Brain microvascular endothelial cell (primary cell): ENCODE results near the gene GTF2IRD1.
"Not testable (repeated sequence)": the region's sequence is repeated elsewhere in the genome, so short reads cannot be mapped to it uniquely, and the experiment has no call there.

Experiments used
- DNase-seq: peaks from one replicate; pipeline ENCODE4 v3.0.0-alpha.2; 2020
- H3K27ac ChIP-seq: fragments of 250-450 bp; sonication (Bioruptor Pico); 2 replicates; pipeline ENCODE4 v1.5.1; 2020; ENCODE audit warnings: mild to moderate bottlenecking, moderate library complexity
- H3K27me3 ChIP-seq: fragments of 250-450 bp; sonication (Bioruptor Pico); replicated peaks from 2 replicates; pipeline ENCODE4 v1.5.1; 2020; ENCODE audit warnings: mild to moderate bottlenecking
- H3K36me3 ChIP-seq: fragments of 250-450 bp; sonication (Bioruptor Pico); replicated peaks from 2 replicates; pipeline ENCODE4 v1.5.1; 2020; ENCODE audit warnings: mild to moderate bottlenecking
- H3K4me3 ChIP-seq: 2 replicates; pipeline ENCODE4 v1.5.1; 2011; ENCODE audit warnings: low read depth, mild to moderate bottlenecking, control low read depth, low read length, moderate library complexity
- in situ Hi-C: cut with HindIII; loops from 2 replicates; pipeline ENCODE4 v1.10.0; 2017; ENCODE audit warnings: low sequenced_read_pairs, low pct_ligation_motif_present
- TF ChIP-seq, protein P1 (sequence below): IDR thresholded peaks from 2 replicates; pipeline ENCODE4 v1.5.1; 2011; ENCODE audit warnings: low read depth, mild to moderate bottlenecking, moderate library complexity, low read length, control low read depth, inconsistent platforms; ENCODE audit errors: missing control alignments

GTF2IRD1 gene

DNA sequence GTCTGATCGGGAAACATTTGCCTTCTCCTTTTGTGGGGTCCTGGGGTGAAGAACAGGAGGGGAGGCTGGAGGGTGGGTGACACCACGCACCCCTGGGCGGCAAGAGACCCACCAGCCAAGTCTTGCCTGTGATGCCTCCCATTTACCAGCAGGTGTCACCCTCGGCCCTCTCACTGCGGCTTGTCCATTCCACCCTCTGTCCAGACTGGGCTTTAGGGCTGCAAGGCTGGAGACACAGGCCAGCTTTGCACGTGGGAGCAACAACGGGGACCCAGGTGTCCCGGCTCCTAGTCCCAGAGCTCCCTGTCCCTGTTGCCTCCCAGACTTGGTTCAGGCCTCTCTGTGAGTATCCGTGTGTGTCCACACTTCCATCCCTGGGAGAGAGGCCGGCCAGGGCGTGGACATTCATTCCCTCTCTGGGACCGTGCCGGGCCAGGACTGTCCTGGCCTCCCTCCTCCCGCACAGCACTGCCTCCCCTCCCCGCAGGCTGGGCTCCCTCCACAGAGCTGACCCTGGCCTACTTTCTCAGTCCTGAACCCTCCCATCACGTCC, 36.2 kb upstream of the GTF2IRD1 start:
- Histone ChIP-seq H3K27me3 (no peaks in the 10 kb centered on the region), H3K4me3 (no peak overlapping the region), H3K27ac (no peak overlapping the region), H3K36me3 (no peaks in the 10 kb centered on the region)
- in situ Hi-C loops = loop anchor here (25.0 kb wide), 2 partner anchors 145 to 355 kb away; no protein-coding TSS in a partner anchor
- TF ChIP-seq, protein P1, sequence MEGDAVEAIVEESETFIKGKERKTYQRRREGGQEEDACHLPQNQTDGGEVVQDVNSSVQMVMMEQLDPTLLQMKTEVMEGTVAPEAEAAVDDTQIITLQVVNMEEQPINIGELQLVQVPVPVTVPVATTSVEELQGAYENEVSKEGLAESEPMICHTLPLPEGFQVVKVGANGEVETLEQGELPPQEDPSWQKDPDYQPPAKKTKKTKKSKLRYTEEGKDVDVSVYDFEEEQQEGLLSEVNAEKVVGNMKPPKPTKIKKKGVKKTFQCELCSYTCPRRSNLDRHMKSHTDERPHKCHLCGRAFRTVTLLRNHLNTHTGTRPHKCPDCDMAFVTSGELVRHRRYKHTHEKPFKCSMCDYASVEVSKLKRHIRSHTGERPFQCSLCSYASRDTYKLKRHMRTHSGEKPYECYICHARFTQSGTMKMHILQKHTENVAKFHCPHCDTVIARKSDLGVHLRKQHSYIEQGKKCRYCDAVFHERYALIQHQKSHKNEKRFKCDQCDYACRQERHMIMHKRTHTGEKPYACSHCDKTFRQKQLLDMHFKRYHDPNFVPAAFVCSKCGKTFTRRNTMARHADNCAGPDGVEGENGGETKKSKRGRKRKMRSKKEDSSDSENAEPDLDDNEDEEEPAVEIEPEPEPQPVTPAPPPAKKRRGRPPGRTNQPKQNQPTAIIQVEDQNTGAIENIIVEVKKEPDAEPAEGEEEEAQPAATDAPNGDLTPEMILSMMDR = peak; percentile 98
- DNase-seq = peak; percentile 34

- Histone ChIP-seq H3K27ac (no peak overlapping the region), H3K36me3 (no peaks in the 10 kb centered on the region), H3K27me3 (no peaks in the 10 kb centered on the region), H3K4me3 (no peak overlapping the region)
- DNase-seq = no peak
- TF ChIP-seq, protein P1 = no peak
- in situ Hi-C loops = loop anchor here (25.0 kb wide), 2 partner anchors 144 to 356 kb away; no protein-coding TSS in a partner anchor
Observed at GRCh38 chr7:74418076-74418475, 35.6 kb upstream of the GTF2IRD1 start.

- in situ Hi-C loops = loop anchor here (25.0 kb wide), 2 partner anchors 144 to 356 kb away; no protein-coding TSS in a partner anchor
- no peak overlapping the region for H3K4me3 ChIP-seq
- TF ChIP-seq, protein P1 = no peak
- no peaks in the 10 kb centered on the region for H3K27me3 ChIP-seq
- DNase-seq = no peak
- no peak overlapping the region for H3K27ac ChIP-seq
- H3K36me3 ChIP-seq = no peaks in the 10 kb centered on the region
Observed at GRCh38 chr7:74418538-74418937, 35.2 kb upstream of the GTF2IRD1 start.

GRCh38 chr7:74419232-74419631, 34.5 kb upstream of the GTF2IRD1 start:
- in situ Hi-C loops = loop anchor here (25.0 kb wide), 2 partner anchors 143 to 357 kb away; no protein-coding TSS in a partner anchor

DNA sequence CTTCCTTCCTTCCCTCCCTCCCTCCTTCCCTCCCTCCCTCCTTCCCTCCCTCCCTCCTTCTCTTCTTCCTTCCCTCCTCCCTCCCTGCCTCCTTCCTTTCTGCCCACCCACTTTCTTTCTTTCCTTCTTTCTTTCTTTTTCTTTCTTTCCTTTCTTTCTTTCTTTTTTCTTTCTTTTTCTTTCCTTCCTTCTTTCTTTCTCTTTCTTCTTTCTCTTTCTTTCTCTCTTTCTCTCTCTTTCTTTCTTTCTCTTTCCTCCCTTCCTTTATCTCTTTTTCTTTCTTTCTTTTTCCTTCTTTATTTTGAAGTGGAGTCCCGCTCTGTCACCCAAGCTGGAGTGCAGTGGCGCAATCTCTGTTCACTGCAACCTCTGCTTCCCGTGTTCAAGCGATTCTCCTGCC, 33.7 kb upstream of the GTF2IRD1 start:
- in situ Hi-C loops = loop anchor here (25.0 kb wide), 2 partner anchors 142 to 358 kb away; no protein-coding TSS in a partner anchor
- Histone ChIP-seq H3K36me3 (no peaks in the 10 kb centered on the region), H3K27ac (no peak overlapping the region), H3K4me3 (no peak overlapping the region), H3K27me3 (no peaks in the 10 kb centered on the region)
- TF ChIP-seq, protein P1 = no peak
- no peak for DNase-seq

More at GRCh38 chr7:74419232-74419631, 34.5 kb upstream of the GTF2IRD1 start:
- not testable (repeated sequence) for H3K27me3 ChIP-seq, DNase-seq, H3K36me3 ChIP-seq, H3K27ac ChIP-seq, H3K4me3 ChIP-seq

DNA sequence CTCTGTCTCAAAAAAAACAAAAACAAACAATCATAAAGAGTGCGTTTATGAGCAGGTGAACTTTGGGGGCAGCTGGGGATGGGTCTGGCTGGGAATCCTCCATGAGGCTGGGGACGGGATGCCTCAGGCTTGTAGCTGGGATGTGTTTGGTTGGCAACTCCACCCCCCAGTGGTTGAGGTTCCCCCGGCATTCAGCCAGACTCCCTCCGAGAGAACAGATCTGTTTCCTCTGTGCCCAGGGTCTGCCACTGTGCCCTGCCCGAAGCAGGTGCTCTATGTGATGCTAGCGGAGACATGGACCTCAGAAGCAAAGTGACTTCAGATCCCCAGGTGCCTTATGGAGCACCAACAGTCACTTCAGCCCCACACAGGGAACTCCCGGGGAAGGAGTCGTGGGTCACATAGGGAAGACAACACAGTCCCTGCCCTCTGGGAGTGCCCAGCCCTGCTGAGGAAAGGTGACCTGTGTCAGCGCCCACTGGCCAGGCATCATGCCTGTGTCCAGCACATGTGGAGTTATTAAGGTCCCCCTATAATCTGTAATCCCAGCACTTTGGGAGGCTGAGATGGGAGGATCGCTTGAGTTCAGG, 29.3 kb upstream of the GTF2IRD1 start:
- TF ChIP-seq, protein P1 = no peak
- Histone ChIP-seq H3K27ac (no peak overlapping the region), H3K27me3 (no peaks in the 10 kb centered on the region), H3K36me3 (no peaks in the 10 kb centered on the region), H3K4me3 (no peak overlapping the region)
- in situ Hi-C loops = loop anchor here (25.0 kb wide), 2 partner anchors 138 to 362 kb away; no protein-coding TSS in a partner anchor
- no peak for DNase-seq
